GM18858 (cell line): ENCODE results near the gene PTCD2.
"Not testable (repeated sequence)": the region's sequence is repeated elsewhere in the genome, so short reads cannot be mapped to it uniquely, and the experiment has no call there.

Experiments
- ATAC-seq: cut with Tn5 transposase; IDR thresholded peaks from one replicate; pipeline ENCODE4 v1.9.1; 2021; ENCODE audit not compliant: unreplicated experiment

The PTCD2 gene

DNA sequence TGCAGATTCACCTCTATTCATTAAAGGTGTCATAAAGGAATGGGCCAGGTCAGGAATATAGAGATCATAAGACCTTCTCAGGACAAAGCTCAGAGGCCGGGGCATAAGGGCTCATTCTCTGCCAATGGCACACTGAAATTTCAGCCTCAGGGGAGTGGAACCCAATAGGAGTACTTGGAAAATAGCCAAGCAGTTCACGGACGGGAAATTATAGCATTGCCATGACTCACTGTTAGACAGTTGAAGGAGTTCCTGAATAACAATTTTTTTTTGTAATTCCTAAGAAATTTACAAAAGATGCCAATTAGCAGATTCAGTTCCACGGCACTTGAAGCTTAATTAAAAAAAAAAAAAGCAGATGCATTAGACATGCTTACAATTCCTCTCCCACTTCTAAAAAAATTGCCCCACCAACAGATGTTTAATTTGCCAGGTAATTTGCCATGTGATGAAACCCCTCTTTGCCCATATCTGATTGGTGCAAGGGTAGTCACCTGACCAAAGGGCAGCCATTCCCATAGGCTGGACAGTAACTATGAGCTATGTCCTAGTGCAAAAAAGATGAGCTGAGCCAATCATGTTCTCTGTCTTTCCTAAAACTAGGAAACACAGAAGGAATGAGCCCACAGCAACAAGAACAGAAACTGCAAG, 58.6 kb downstream of the PTCD2 start:
- no peak for ATAC-seq

DNA sequence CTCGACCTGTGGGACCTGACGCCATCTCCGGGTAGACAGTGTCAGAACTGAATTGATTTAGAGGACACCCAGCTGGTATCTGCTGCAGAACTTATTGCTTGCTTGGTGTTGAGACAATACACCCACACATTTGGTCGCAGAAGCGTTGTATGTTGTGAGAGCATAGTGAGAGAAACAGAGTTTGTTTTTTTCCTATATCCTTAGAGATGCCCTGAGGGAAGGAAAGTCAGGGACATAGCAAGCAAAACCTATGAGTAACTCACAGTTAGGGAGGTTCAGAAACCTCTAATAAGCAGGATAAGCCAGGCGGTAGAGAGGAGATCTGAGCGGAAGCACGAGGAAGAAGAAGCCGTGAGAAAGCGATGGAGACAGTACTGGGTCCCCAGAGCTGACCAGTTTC, 59.8 kb downstream of the PTCD2 start:
- ATAC-seq = no peak

- ATAC-seq = peak; percentile 51
These were observed 60.5 kb downstream of the PTCD2 start for GRCh38 chr5:72380492-72381274.

DNA sequence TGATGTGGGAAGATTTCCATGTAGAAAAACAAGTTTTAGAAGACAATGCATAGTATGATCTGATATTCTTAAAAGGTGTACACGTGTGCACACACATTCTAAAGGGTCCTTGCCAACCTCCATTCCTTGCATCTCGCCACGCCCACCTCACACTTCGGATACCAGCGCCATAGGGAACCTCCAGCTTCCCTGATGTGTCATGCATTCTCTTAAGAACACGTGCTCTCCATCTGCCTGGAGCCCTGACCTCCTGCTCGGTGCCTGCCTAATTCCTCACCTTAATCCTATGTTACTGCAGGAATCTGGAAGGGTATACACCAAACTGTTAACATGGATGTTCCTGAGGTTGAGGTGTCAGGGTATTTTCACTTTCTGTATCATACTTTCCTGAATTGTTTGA, 63.1 kb downstream of the PTCD2 start:
- ATAC-seq = no peak

GRCh38 chr5:72383726-72384125, 63.6 kb downstream of the PTCD2 start:
- ATAC-seq = no peak

DNA sequence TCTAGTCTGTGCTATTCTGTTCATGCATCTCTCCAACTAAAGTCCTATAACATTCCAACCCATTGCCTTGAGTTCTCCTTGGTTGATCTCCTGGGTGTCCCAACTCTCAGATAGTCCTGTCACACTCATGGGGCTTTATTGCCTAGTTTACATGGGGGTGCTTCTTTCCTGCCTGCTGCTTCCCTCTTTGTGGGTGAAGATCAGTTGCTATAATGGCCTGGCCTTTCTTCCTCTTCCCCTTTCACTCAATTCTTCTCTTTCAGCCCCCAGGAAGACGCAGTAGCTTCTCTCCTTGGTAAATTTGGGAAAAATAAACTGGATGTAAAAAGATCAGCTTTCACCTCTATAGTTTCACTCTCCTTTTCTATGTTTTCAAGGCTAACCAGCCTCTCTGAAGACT, 66.5 kb downstream of the PTCD2 start:
- ATAC-seq = no peak

GRCh38 chr5:72387985-72388384, 67.8 kb downstream of the PTCD2 start:
- no peak for ATAC-seq

- no peak for ATAC-seq
These were observed 68.5 kb downstream of the PTCD2 start for GRCh38 chr5:72388646-72389045.

DNA sequence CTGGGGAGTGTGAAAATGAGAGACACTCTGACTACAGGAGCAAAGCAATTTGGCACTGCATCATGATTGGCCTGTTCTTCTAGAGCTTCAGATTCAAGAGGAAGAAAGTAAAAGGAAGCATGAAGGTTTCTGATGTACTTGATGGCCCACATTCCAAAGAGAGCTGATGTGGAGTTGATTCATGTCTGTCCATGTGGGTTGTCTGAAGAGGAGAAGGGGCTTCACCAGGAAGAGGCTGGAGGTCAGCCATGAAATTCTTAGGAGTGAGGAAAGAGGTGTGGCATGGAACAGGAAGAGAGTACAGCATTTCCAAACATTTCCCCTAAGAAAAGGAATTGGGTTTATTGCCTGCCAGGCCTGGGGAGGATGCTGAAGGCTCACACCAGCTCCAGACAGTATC, 70.7 kb downstream of the PTCD2 start:
- no peak for ATAC-seq

GRCh38 chr5:72392326-72392733, 72.2 kb downstream of the PTCD2 start:
- no peak for ATAC-seq

DNA sequence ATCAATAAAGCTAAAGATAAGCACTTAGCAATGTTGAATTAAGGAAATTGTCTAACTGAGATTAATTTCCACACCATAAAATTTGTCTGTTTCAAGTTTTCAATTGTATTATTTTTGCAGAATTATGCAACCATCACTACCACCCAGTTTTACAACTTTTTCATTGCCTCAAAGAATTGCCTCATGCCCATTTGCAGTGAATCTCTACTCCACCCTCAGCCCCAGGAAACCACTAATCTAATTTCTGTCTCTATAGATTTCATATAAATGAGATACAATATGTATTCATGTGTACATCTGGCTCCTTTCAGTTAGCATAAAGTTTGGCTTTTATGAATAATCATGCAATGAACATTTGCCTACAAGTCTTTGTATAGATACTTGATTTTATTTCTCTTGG, 72.9 kb downstream of the PTCD2 start:
- no peak for ATAC-seq

- no peak for ATAC-seq
These were observed 74.5 kb downstream of the PTCD2 start for GRCh38 chr5:72394688-72395087.

GRCh38 chr5:72397836-72398235, 77.7 kb downstream of the PTCD2 start:
- ATAC-seq = no peak

- no peak for ATAC-seq
These were observed 80.8 kb downstream of the PTCD2 start for GRCh38 chr5:72400950-72401349.

GRCh38 chr5:72402381-72402890, 82.3 kb downstream of the PTCD2 start:
- no peak for ATAC-seq

- ATAC-seq = no peak
These were observed 82.9 kb downstream of the PTCD2 start for GRCh38 chr5:72402959-72403628.

DNA sequence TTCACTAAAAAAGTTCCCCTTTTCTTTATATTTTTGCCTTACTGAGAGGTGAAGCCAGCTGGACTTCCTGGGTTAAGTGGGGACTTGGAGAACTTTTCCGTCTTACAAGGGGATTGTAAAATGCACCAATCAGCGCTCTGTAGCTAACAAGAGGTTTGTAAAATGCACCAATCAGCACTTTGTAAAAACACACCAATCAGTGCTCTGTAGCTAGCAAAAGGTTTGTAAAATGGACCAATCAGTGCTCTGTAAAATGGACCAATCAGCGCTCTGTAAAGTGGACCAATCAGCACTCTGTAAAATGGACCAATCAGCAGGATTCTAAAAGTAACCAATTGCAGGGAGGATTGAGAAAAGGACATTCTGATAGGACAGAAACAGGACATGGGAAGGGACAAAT, 84.6 kb downstream of the PTCD2 start:
- not testable (repeated sequence) for ATAC-seq

GRCh38 chr5:72407078-72407477, 86.9 kb downstream of the PTCD2 start:
- ATAC-seq = no peak

DNA sequence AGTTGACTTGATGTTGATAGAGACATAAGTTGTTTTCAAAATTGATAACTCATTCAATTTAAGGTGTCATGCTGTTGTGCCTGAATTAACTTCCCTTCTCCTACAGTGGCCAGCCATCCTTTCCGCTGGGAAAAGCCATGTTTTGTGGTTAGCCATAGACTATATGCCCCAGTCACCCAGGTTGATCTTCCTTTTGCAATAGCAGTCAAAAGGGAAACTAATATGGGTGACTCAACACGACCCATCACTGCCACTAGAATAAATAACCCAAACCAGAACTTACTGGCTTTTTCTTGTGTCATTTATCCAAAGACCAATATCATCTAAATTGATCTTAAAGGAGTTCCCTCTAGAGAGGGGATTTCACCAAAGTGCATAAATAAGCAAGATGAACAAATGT, 87.4 kb downstream of the PTCD2 start:
- no peak for ATAC-seq

DNA sequence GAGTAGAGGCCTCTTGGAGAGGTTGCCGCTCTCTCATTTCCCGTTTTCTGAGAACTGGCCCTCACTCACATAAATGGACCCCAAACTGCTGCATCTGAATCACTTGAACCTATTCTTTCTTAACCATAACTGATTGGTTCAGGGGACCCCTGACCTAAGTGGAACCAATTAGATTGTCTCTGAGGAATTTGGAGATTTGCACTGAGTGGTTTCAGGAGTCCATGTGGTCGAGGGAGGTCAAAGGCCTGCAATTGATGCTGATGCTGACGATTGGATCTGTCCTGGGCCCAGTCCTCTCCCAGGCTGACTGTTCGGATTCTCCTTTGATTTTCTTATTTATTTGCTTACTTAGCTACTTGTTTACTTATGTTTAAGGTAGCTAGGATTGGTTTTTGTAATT, 88.0 kb downstream of the PTCD2 start:
- no peak for ATAC-seq

DNA sequence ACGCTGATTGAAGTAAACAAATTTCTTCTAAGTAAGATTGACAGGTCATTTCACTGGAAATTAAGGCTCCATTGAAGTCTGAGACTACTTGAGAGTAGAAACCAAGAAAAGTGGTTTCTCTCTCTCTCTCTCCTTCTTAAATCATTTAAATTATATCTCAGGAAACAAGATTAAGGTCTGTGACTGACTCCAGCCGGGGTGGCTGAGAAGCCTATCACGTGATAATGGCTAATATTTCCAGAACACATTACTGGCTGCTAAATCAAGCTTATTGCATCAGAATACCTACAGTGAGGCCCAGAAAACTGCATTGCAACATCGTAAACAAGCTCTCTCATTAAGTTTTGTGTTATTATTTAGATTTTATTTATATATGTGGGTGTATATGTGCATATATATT, 88.4 kb downstream of the PTCD2 start:
- no peak for ATAC-seq
